ENCODE measurements around the gene PRDM5. TPM values are rescaled to one million over a fixed set of nuclear protein-coding genes. Genes with fewer than 3 reads are reported as not detected.

PRDM5 gene
- total and polyA plus RNA-seq, 3 donors from 2014 or later, result 8.2 to 21.9 (median 19.1) TPM

DNA sequence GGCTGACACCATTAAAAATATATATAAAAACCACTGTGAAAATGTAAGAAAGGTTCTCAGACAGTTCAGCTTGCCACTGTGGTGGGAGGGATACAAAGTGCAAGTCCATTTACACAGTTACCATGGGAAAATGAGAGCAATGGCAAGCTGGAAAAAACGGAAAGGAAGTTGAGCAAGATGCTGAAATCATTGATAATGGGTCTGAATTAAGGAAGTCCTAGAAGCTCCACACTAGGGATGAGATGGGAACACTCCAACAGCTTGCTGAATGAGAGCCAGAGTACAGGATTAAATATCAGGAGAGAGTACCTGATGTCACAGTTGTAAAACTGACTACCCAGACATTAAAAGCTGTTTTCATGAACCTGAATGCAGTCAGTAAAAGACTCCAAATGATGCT is 218.6 kb downstream of the PRDM5 start:
- no peak overlapping the region for H3K27ac ChIP-seq
- H3K4me3 ChIP-seq, result no peak overlapping the region
- 67 to 77% methylated on average over 1 of the region's 1 CpG for WGBS, 2 donors
- no peaks in the 10 kb centered on the region for H3K36me3 ChIP-seq (ENCODE audit: low read depth, missing control alignments)
- intact Hi-C loops (cut with DNase I; ENCODE audit: low total_unique reads), result no loop called here
- TF ChIP-seq POLR2A (IDR thresholded peaks at IDR 0.05), result no peak
- TF ChIP-seq, protein P1, sequence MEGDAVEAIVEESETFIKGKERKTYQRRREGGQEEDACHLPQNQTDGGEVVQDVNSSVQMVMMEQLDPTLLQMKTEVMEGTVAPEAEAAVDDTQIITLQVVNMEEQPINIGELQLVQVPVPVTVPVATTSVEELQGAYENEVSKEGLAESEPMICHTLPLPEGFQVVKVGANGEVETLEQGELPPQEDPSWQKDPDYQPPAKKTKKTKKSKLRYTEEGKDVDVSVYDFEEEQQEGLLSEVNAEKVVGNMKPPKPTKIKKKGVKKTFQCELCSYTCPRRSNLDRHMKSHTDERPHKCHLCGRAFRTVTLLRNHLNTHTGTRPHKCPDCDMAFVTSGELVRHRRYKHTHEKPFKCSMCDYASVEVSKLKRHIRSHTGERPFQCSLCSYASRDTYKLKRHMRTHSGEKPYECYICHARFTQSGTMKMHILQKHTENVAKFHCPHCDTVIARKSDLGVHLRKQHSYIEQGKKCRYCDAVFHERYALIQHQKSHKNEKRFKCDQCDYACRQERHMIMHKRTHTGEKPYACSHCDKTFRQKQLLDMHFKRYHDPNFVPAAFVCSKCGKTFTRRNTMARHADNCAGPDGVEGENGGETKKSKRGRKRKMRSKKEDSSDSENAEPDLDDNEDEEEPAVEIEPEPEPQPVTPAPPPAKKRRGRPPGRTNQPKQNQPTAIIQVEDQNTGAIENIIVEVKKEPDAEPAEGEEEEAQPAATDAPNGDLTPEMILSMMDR (IDR thresholded peaks at IDR 0.05), result no peak
- no peaks in the 10 kb centered on the region for H3K4me1 ChIP-seq
- DNase-seq, result no peak
- no peaks in the 10 kb centered on the region for H3K27me3 ChIP-seq
- no peaks in the 10 kb centered on the region for H3K9me3 ChIP-seq

- no peak for DNase-seq
- Histone ChIP-seq H3K4me3 (no peak overlapping the region), H3K27ac (no peak overlapping the region), H3K4me1 (no peaks in the 10 kb centered on the region), H3K9me3 (no peaks in the 10 kb centered on the region), H3K36me3 (ENCODE audit: low read depth, missing control alignments) (no peaks in the 10 kb centered on the region), H3K27me3 (no peaks in the 10 kb centered on the region)
- intact Hi-C loops (cut with DNase I; ENCODE audit: low total_unique reads), result no loop called here
- TF ChIP-seq POLR2A (IDR thresholded peaks at IDR 0.05), result no peak
- TF ChIP-seq, protein P1 (IDR thresholded peaks at IDR 0.05), result no peak
- 89 to 97% methylated on average over 1 of the region's 1 CpG for WGBS, 2 donors
Measured at GRCh38 chr4:120699354-120699753, 223.2 kb downstream of the PRDM5 start.

GRCh38 chr4:120694973-120695372 is 227.6 kb downstream of the PRDM5 start:
- no peaks in the 10 kb centered on the region for H3K9me3 ChIP-seq
- no peak overlapping the region for H3K4me3 ChIP-seq
- DNase-seq, result no peak
- H3K4me1 ChIP-seq, result no peaks in the 10 kb centered on the region
- no peak for TF ChIP-seq POLR2A (IDR thresholded peaks at IDR 0.05)
- TF ChIP-seq, protein P1 (IDR thresholded peaks at IDR 0.05), result no peak
- no peaks in the 10 kb centered on the region for H3K27me3 ChIP-seq
- 36 to 53% methylated on average over 2 of the region's 2 CpGs for WGBS, 2 donors
- H3K27ac ChIP-seq, result no peak overlapping the region
- H3K36me3 ChIP-seq (ENCODE audit: low read depth, missing control alignments), result no peaks in the 10 kb centered on the region
- intact Hi-C loops (cut with DNase I; ENCODE audit: low total_unique reads), result no loop called here

DNA sequence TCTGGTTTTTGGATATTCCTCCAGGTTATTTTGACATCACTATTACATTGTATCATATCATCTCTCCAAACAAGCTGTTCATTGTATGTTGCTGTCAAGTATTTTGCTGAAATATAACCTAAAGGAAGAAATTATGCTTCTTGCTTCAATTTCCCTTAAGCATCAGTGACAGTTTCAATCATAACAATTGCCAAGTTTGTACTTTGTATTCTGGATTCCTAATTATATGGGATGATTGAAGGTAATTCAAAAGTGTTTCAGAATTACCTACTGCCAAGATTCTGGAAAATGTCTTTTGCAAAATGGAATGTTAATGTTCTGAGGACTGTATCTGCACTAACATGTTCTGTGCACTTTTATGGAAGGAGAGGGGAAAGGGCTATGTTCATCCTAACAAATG is 228.7 kb downstream of the PRDM5 start:
- H3K9me3 ChIP-seq, result no peaks in the 10 kb centered on the region
- TF ChIP-seq, protein P1 (IDR thresholded peaks at IDR 0.05), result no peak
- TF ChIP-seq POLR2A (IDR thresholded peaks at IDR 0.05), result no peak
- H3K36me3 ChIP-seq (ENCODE audit: low read depth, missing control alignments), result no peaks in the 10 kb centered on the region
- no peaks in the 10 kb centered on the region for H3K4me1 ChIP-seq
- DNase-seq, result no peak
- intact Hi-C loops (cut with DNase I; ENCODE audit: low total_unique reads), result no loop called here
- H3K4me3 ChIP-seq, result no peak overlapping the region
- no peak overlapping the region for H3K27ac ChIP-seq
- H3K27me3 ChIP-seq, result no peaks in the 10 kb centered on the region

GRCh38 chr4:120692964-120693363 is 229.6 kb downstream of the PRDM5 start:
- H3K27ac ChIP-seq, result no peak overlapping the region
- H3K4me1 ChIP-seq, result no peaks in the 10 kb centered on the region
- 60 to 73% methylated on average over 2 of the region's 2 CpGs for WGBS, 2 donors
- no peaks in the 10 kb centered on the region for H3K27me3 ChIP-seq
- no peaks in the 10 kb centered on the region for H3K36me3 ChIP-seq (ENCODE audit: low read depth, missing control alignments)
- no peaks in the 10 kb centered on the region for H3K9me3 ChIP-seq
- intact Hi-C loops (cut with DNase I; ENCODE audit: low total_unique reads), result no loop called here
- TF ChIP-seq, protein P1 (IDR thresholded peaks at IDR 0.05), result no peak
- TF ChIP-seq POLR2A (IDR thresholded peaks at IDR 0.05), result no peak
- H3K4me3 ChIP-seq, result no peak overlapping the region
- no peak for DNase-seq

All from testis (tissue), 3 donors.